H1 (cell line): ENCODE data around the gene ANKS1B. TPM values are rescaled to one million over a fixed set of nuclear protein-coding genes. Genes with fewer than 3 reads are reported as not detected.

Experiments used
- CTCF ChIA-PET: fragments of 300-600 bp; sonication (Branson Sonifier 250); formaldehyde crosslinking; loops from one replicate; lab custom pipeline; 2021; ENCODE audit not compliant: partially characterized antibody; lab: Charles Lee
- POLR2A ChIA-PET: fragments of 300-600 bp; sonication (Branson Sonifier 250); formaldehyde crosslinking; loops from one replicate; lab custom pipeline; 2021; ENCODE audit warnings: inconsistent platforms; ENCODE audit not compliant: partially characterized antibody; lab: Charles Lee
- DNase-seq, 2 experiments: peaks; one replicate each; pipeline versions ENCODE4 v3.0.0 to v3.0.0-alpha.2; 2010 to 2022; ENCODE audit warnings: low spot score in 2 of 2, low read depth in 1 of 2, mixed read lengths in 1 of 2
- FAIRE-seq: peaks from 2 replicates; lab custom pipeline; 2011; peaks lifted over from hg19 to GRCh38; lab: Jason Lieb, UNC
- H2AFZ ChIP-seq: 2 replicates; pipeline ENCODE4 v1.8.1; 2012; ENCODE audit warnings: low read length, inconsistent platforms
- H2AK5ac ChIP-seq: 2 replicates; pipeline ENCODE4 v1.6.1; 2013; ENCODE audit warnings: low read depth, low read length
- H2BK120ac ChIP-seq: replicated peaks from 2 replicates; pipeline ENCODE3; 2013; ENCODE audit warnings: low read depth, low read length, inconsistent platforms
- H2BK12ac ChIP-seq: 2 replicates; pipeline ENCODE4 v1.6.1; 2013; ENCODE audit warnings: low read depth, low read length
- H2BK15ac ChIP-seq: 2 replicates; pipeline ENCODE4 v1.6.1; 2013; ENCODE audit warnings: low read length
- H2BK20ac ChIP-seq: 2 replicates; pipeline ENCODE4 v1.6.1; 2013; ENCODE audit warnings: low read length
- H2BK5ac ChIP-seq: 2 replicates; pipeline ENCODE4 v1.6.1; 2013; ENCODE audit warnings: low read depth, low read length
- H3K14ac ChIP-seq: 2 replicates; pipeline ENCODE4 v1.6.1; 2013; ENCODE audit warnings: inconsistent platforms; ENCODE audit not compliant: insufficient read length
- H3K18ac ChIP-seq: 2 replicates; pipeline ENCODE4 v1.6.1; 2013; ENCODE audit warnings: low read length; ENCODE audit errors: extremely low read depth
- H3K23ac ChIP-seq: 2 replicates; pipeline ENCODE4 v1.6.1; 2013; ENCODE audit warnings: inconsistent platforms; ENCODE audit not compliant: insufficient read length
- H3K23me2 ChIP-seq: 2 replicates; pipeline ENCODE4 v1.6.1; 2013; ENCODE audit warnings: low read depth, low read length
- H3K27ac ChIP-seq: 2 replicates; pipeline ENCODE4 v1.6.1; 2011; ENCODE audit warnings: low read depth, low read length, inconsistent platforms
- H3K27me3 ChIP-seq, 4 experiments: replicated peaks in 1 of 4; 1 replicate in 1 of 4; 2 replicates in 3 of 4; pipeline versions ENCODE4 v1.6.1 to v1.8.1; 2011 to 2013; ENCODE audit warnings: low read length in 3 of 4, mild to moderate bottlenecking in 3 of 4, inconsistent platforms in 2 of 4, mixed read lengths in 2 of 4, moderate library complexity in 1 of 4; ENCODE audit not compliant: control insufficient read depth in 3 of 4, insufficient read depth in 3 of 4; ENCODE audit errors: extremely low read depth in 1 of 4
- H3K36me3 ChIP-seq, 4 experiments: 2 replicates each; pipeline versions ENCODE4 v1.6.1 to v1.8.1; 2011 to 2013; ENCODE audit warnings: mild to moderate bottlenecking in 4 of 4, low read length in 3 of 4, moderate library complexity in 2 of 4, control low read depth in 1 of 4, inconsistent platforms in 1 of 4; ENCODE audit not compliant: insufficient read depth in 4 of 4, control insufficient read depth in 2 of 4
- H3K4ac ChIP-seq: replicated peaks from 2 replicates; pipeline ENCODE3; 2013; ENCODE audit warnings: low read length, low read depth, mixed read lengths, inconsistent platforms; ENCODE audit not compliant: insufficient read length
- H3K4me1 ChIP-seq, 4 experiments: replicated peaks in 1 of 4; 1 replicate in 1 of 4; 2 replicates in 3 of 4; pipeline versions ENCODE4 v1.6.1 to v1.8.1; 2011 to 2013; ENCODE audit warnings: low read length in 3 of 4, inconsistent platforms in 2 of 4, mixed read lengths in 1 of 4; ENCODE audit not compliant: insufficient read depth in 4 of 4, control insufficient read depth in 3 of 4
- H3K4me2 ChIP-seq, 2 experiments: 2 replicates each; pipeline versions ENCODE4 v1.6.1 to v1.8.1; 2011 to 2013; ENCODE audit warnings: low read depth in 2 of 2, low read length in 2 of 2, control low read depth in 1 of 2, inconsistent platforms in 1 of 2, mild to moderate bottlenecking in 1 of 2; ENCODE audit not compliant: insufficient read depth in 1 of 2
- H3K4me3 ChIP-seq, 4 experiments: fragments of 200-600, 300-600 bp in 1 of 4; sonication (generic), shearing (Covaris generic), sonication (Bioruptor Twin) in 1 of 4; 2 replicates each; pipeline versions ENCODE4 v1.5.1 to v1.8.1; 2011 to 2016; ENCODE audit warnings: low read length in 4 of 4, low read depth in 3 of 4, control low read depth in 2 of 4, inconsistent platforms in 2 of 4, mild to moderate bottlenecking in 2 of 4, mixed read lengths in 1 of 4, moderate library complexity in 1 of 4; ENCODE audit not compliant: insufficient read depth in 2 of 4; ENCODE audit errors: extremely low read depth in 1 of 4
- H3K56ac ChIP-seq: replicated peaks from 2 replicates; pipeline ENCODE3; 2013; ENCODE audit warnings: low read depth, mild to moderate bottlenecking, mixed read lengths, low read length, inconsistent platforms; ENCODE audit not compliant: insufficient read length
- H3K79me1 ChIP-seq: 2 replicates; pipeline ENCODE4 v1.6.1; 2013; ENCODE audit warnings: low read depth, low read length, control low read depth
- H3K79me2 ChIP-seq, 2 experiments: 2 replicates each; pipeline versions ENCODE4 v1.6.1 to v1.8.1; 2012 to 2013; ENCODE audit warnings: low read length in 2 of 2, mild to moderate bottlenecking in 2 of 2, inconsistent platforms in 1 of 2; ENCODE audit not compliant: insufficient read depth in 2 of 2, control insufficient read depth in 1 of 2
- H3K9ac ChIP-seq, 4 experiments: replicated peaks in 1 of 4; 1 replicate in 1 of 4; 2 replicates in 3 of 4; pipeline versions ENCODE4 v1.6.1 to v1.8.1; 2011 to 2013; ENCODE audit warnings: low read depth in 3 of 4, low read length in 3 of 4, control low read depth in 2 of 4, mild to moderate bottlenecking in 2 of 4, moderate library complexity in 2 of 4, inconsistent platforms in 1 of 4; ENCODE audit errors: extremely low read depth in 1 of 4
- H3K9me3 ChIP-seq, 2 experiments: 2 replicates each; pipeline versions ENCODE4 v1.6.1 to v1.8.1; 2012 to 2013; ENCODE audit warnings: mild to moderate bottlenecking in 2 of 2, moderate library complexity in 2 of 2, control low read depth in 1 of 2, inconsistent platforms in 1 of 2, low read depth in 1 of 2, low read length in 1 of 2, mixed read lengths in 1 of 2; ENCODE audit not compliant: insufficient read depth in 2 of 2
- H4K20me1 ChIP-seq, 2 experiments: replicated peaks in 1 of 2; 2 replicates each; pipeline versions ENCODE3 to v1.8.1; 2011 to 2013; ENCODE audit warnings: inconsistent platforms in 2 of 2, low read length in 2 of 2, mild to moderate bottlenecking in 1 of 2; ENCODE audit not compliant: insufficient read depth in 2 of 2, control insufficient read depth in 1 of 2
- H4K5ac ChIP-seq: 2 replicates; pipeline ENCODE4 v1.6.1; 2013; ENCODE audit warnings: low read length, low read depth, mixed read lengths, inconsistent platforms; ENCODE audit not compliant: insufficient read length
- H4K8ac ChIP-seq: 2 replicates; pipeline ENCODE4 v1.8.0; 2013; ENCODE audit warnings: mild to moderate bottlenecking, moderate library complexity, low read length, inconsistent platforms; ENCODE audit not compliant: insufficient read depth; ENCODE audit errors: extremely low read depth
- H4K91ac ChIP-seq: replicated peaks from 2 replicates; pipeline ENCODE3; 2013; ENCODE audit warnings: low read length, mixed read lengths, inconsistent platforms; ENCODE audit not compliant: insufficient read length
- BCL11A ChIP-seq, 2 experiments: IDR thresholded peaks; one replicate each; pipeline ENCODE4 v1.6.1; 2011; ENCODE audit warnings: low read depth in 2 of 2, low read length in 2 of 2, mild to moderate bottlenecking in 2 of 2
- CEBPB ChIP-seq: IDR thresholded peaks from 2 replicates; pipeline ENCODE4 v1.6.1; 2012; ENCODE audit warnings: low read depth, low read length
- CTCF ChIP-seq, 3 experiments: IDR thresholded peaks; 1 replicate in 2 of 3; 2 replicates in 1 of 3; pipeline versions ENCODE4 v1.5.1 to v1.6.1; 2011; ENCODE audit warnings: low read length in 3 of 3, mild to moderate bottlenecking in 3 of 3, inconsistent platforms in 2 of 3, low read depth in 1 of 3, moderate library complexity in 1 of 3; ENCODE audit not compliant: insufficient read depth in 1 of 3; ENCODE audit errors: control extremely low read depth in 1 of 3
- EGR1 ChIP-seq: IDR thresholded peaks from 2 replicates; pipeline ENCODE4 v1.6.1; 2011; ENCODE audit warnings: low read depth, low read length, borderline replicate concordance
- EP300 ChIP-seq, 2 experiments: IDR thresholded peaks; 1 replicate in 1 of 2; 2 replicates in 1 of 2; pipeline ENCODE4 v1.6.1; 2011 to 2012; ENCODE audit warnings: low read depth in 2 of 2, low read length in 2 of 2, mild to moderate bottlenecking in 2 of 2, borderline replicate concordance in 1 of 2, inconsistent platforms in 1 of 2, moderate library complexity in 1 of 2
- KDM4A ChIP-seq: IDR thresholded peaks from one replicate; pipeline ENCODE4 v1.7.1; 2012; ENCODE audit warnings: low read depth, mild to moderate bottlenecking, moderate library complexity, low read length, inconsistent platforms; ENCODE audit not compliant: severe bottlenecking
- NRF1 ChIP-seq: IDR thresholded peaks from 2 replicates; pipeline ENCODE4 v1.6.1; 2011; ENCODE audit warnings: mild to moderate bottlenecking, low read depth, low read length, improper control_type of control experiment
- POLR2AphosphoS5 ChIP-seq: IDR thresholded peaks from 2 replicates; pipeline ENCODE4 v1.6.1; 2011; ENCODE audit warnings: low read depth, low read length
- RAD21 ChIP-seq, 2 experiments: IDR thresholded peaks in 1 of 2; conservative IDR thresholded peaks in 1 of 2; 2 replicates each; pipeline ENCODE4 v1.6.1; 2011; ENCODE audit warnings: low read depth in 2 of 2, low read length in 2 of 2, improper control_type of control experiment in 1 of 2, inconsistent platforms in 1 of 2, mild to moderate bottlenecking in 1 of 2, moderate library complexity in 1 of 2
- SP1 ChIP-seq: IDR thresholded peaks from 2 replicates; pipeline ENCODE4 v1.6.1; 2011; ENCODE audit warnings: low read depth, low read length
- SP2 ChIP-seq: IDR thresholded peaks from 2 replicates; pipeline ENCODE4 v1.6.1; 2012; ENCODE audit warnings: mild to moderate bottlenecking, low read length, inconsistent platforms
- SRF ChIP-seq: IDR thresholded peaks from 2 replicates; pipeline ENCODE4 v1.6.1; 2011; ENCODE audit warnings: mild to moderate bottlenecking, low read depth, low read length, moderate library complexity
- TBP ChIP-seq: IDR thresholded peaks from 2 replicates; pipeline ENCODE4 v1.6.1; 2011; ENCODE audit warnings: low read depth, low read length, improper control_type of control experiment
- TEAD4 ChIP-seq: IDR thresholded peaks from 2 replicates; pipeline ENCODE4 v1.6.1; 2012; ENCODE audit warnings: low read depth, low read length, inconsistent platforms, mixed read lengths
- polyA plus RNA-seq, 7 experiments: library from polyadenylated mRNA; depleted of rRNA in 3 of 7; stranded (reverse) in 5 of 7; unstranded in 2 of 7; fragments of >200 nt in 5 of 7; fragments of 200-250 nt in 2 of 7; gene quantifications; 1 replicate in 5 of 7; 2 replicates in 1 of 7; 4 replicates in 1 of 7; pipeline versions ENCODE4 v1.2.1 to v1.2.3, GENCODE V29; 2011 to 2013; ENCODE audit warnings: missing spikeins in 2 of 7, mixed read lengths in 2 of 7
- total RNA-seq: library from RNA; stranded (reverse); fragmentation: NEBNext Ultra II Directional; extraction: Animal tissue kit (Norgen Biotek cat#: 25700); gene quantifications from 2 replicates; pipeline ENCODE4 v1.2.1, GENCODE V29; 2021

ANKS1B gene
- total and polyA plus RNA-seq, 2 of the 8 experiments (the other 6 are each of a cell fraction or from before 2014, with no cell fraction given), result 2.7 to 6.1 TPM

GRCh38 chr12:99024191-99024590 lies 960.5 kb downstream of the ANKS1B start:
- Histone ChIP-seq H2AFZ (no peak overlapping the region), H2BK12ac (no peak overlapping the region), H3K9ac (no peak overlapping the region), H3K27me3 (peaks cover 0 to 3% (median under 1%) of the 10 kb centered on the region in 4 experiments; a peak in 2 of 7 replicates), H3K79me1 (no peaks in the 10 kb centered on the region), H3K23me2 (no peaks in the 10 kb centered on the region), H3K27ac (no peak overlapping the region), H3K56ac (no peak overlapping the region), H2BK5ac (no peak overlapping the region), H4K5ac (no peak overlapping the region), H4K91ac (no peak overlapping the region), H3K14ac (no peak overlapping the region), H3K4me2 (no peak overlapping the region), H2BK20ac (no peak overlapping the region), H3K4ac (no peak overlapping the region), H3K36me3 (no peaks in the 10 kb centered on the region), H3K18ac (no peak overlapping the region), H3K23ac (no peak overlapping the region), H3K9me3 (no peaks in the 10 kb centered on the region; a peak in 1 of 4 replicates), H3K4me1 (peaks cover 0 to 4% (median 0%) of the 10 kb centered on the region in 4 experiments; a peak in 1 of 7 replicates), H3K79me2 (no peaks in the 10 kb centered on the region), H2AK5ac (no peak overlapping the region), H4K20me1 (no peaks in the 10 kb centered on the region), H2BK15ac (no peak overlapping the region), H4K8ac (no peak overlapping the region), H2BK120ac (no peak overlapping the region), H3K4me3 (no peak overlapping the region)
- FAIRE-seq (no peak), DNase-seq (no peak)
- CTCF ChIA-PET, result no interaction called here
- POLR2A ChIA-PET, result no interaction called here
- TF ChIP-seq SP2 (no peak), CTCF (IDR thresholded peaks at IDR 0.05; ENCODE audit: control extremely low read depth in 1 of 3, insufficient read depth in 1 of 3, low read depth in 1 of 3, low read length in 3 of 3) (no peak), NRF1 (no peak), TBP (no peak), CEBPB (no peak), TEAD4 (no peak), EGR1 (no peak), SP1 (no peak), EP300 (IDR thresholded peaks at IDR 0.05; ENCODE audit: borderline replicate concordance in 1 of 2, low read depth in 2 of 2, low read length in 2 of 2) (no peak), POLR2AphosphoS5 (no peak), SRF (no peak), KDM4A (no peak), RAD21 (IDR thresholded peaks at IDR 0.05 in 1 of 2, conservative IDR thresholded peaks at IDR 0.05 in 1 of 2; ENCODE audit: low read depth in 2 of 2, low read length in 2 of 2) (no peak), BCL11A (IDR thresholded peaks at IDR 0.05; ENCODE audit: low read depth in 2 of 2, low read length in 2 of 2) (no peak)
